Trophoblast cell (in vitro differentiated cells and primary cell): ENCODE results near the gene IPPK.

Source experiments
- DNase-seq, 2 donors: peaks; one replicate each; pipeline ENCODE4 v3.0.0-alpha.2; 2016
- H2AFZ ChIP-seq: 2 replicates; pipeline ENCODE4 v1.6.1; 2013; ENCODE audit warnings: low read length, moderate library complexity, mild to moderate bottlenecking; ENCODE audit not compliant: insufficient read depth, poor library complexity
- H2AK5ac ChIP-seq: 2 replicates; pipeline ENCODE4 v1.6.1; 2013; ENCODE audit warnings: mild to moderate bottlenecking, low read length
- H2BK120ac ChIP-seq: 2 replicates; pipeline ENCODE4 v1.6.1; 2013; ENCODE audit warnings: low read length, mild to moderate bottlenecking, moderate library complexity; ENCODE audit not compliant: insufficient read depth, poor library complexity
- H2BK12ac ChIP-seq: 2 replicates; pipeline ENCODE4 v1.6.1; 2013; ENCODE audit warnings: mild to moderate bottlenecking, low read length, moderate library complexity
- H2BK5ac ChIP-seq: 2 replicates; pipeline ENCODE4 v1.6.1; 2013; ENCODE audit warnings: low read length, low read depth, moderate library complexity, mild to moderate bottlenecking; ENCODE audit not compliant: poor library complexity
- H3K14ac ChIP-seq: 2 replicates; pipeline ENCODE4 v1.6.1; 2013; ENCODE audit warnings: mild to moderate bottlenecking, low read length
- H3K18ac ChIP-seq: 2 replicates; pipeline ENCODE4 v1.6.1; 2013; ENCODE audit warnings: mild to moderate bottlenecking, low read length
- H3K23ac ChIP-seq: 2 replicates; pipeline ENCODE4 v1.6.1; 2013; ENCODE audit warnings: low read length
- H3K27ac ChIP-seq: 2 replicates; pipeline ENCODE4 v1.5.1; 2013; ENCODE audit warnings: low read depth, mild to moderate bottlenecking, inconsistent platforms, low read length, moderate library complexity
- H3K27me3 ChIP-seq: 2 replicates; pipeline ENCODE4 v1.6.1; 2013; ENCODE audit warnings: inconsistent platforms, mild to moderate bottlenecking, low read length, moderate library complexity; ENCODE audit not compliant: insufficient read depth
- H3K36me3 ChIP-seq, 2 experiments: 1 replicate in 1 of 2; 2 replicates in 1 of 2; pipeline ENCODE4 v1.6.1; 2013; ENCODE audit warnings: low read length in 2 of 2, mild to moderate bottlenecking in 2 of 2, moderate library complexity in 1 of 2; ENCODE audit not compliant: insufficient read depth in 2 of 2, control insufficient read depth in 1 of 2
- H3K4ac ChIP-seq: 2 replicates; pipeline ENCODE4 v1.6.1; 2013; ENCODE audit warnings: low read depth, mild to moderate bottlenecking, low read length, moderate library complexity
- H3K4me1 ChIP-seq, 2 experiments: 1 replicate in 1 of 2; 2 replicates in 1 of 2; pipeline ENCODE4 v1.6.1; 2013; ENCODE audit warnings: low read length in 2 of 2, mild to moderate bottlenecking in 2 of 2, moderate library complexity in 1 of 2; ENCODE audit not compliant: insufficient read depth in 2 of 2, control insufficient read depth in 1 of 2
- H3K4me2 ChIP-seq: 2 replicates; pipeline ENCODE4 v1.6.1; 2013; ENCODE audit warnings: inconsistent platforms, mild to moderate bottlenecking, low read length, moderate library complexity
- H3K4me3 ChIP-seq: 2 replicates; pipeline ENCODE4 v1.5.1; 2013; ENCODE audit warnings: mild to moderate bottlenecking, low read depth, low read length, inconsistent platforms
- H3K79me1 ChIP-seq: one replicate; pipeline ENCODE4 v1.6.1; 2013; ENCODE audit warnings: low read length
- H3K79me2 ChIP-seq: 2 replicates; pipeline ENCODE4 v1.6.1; 2013; ENCODE audit warnings: low read length, mild to moderate bottlenecking; ENCODE audit not compliant: control insufficient read depth, insufficient read depth, poor library complexity
- H3K9ac ChIP-seq: 2 replicates; pipeline ENCODE4 v1.6.1; 2013; ENCODE audit warnings: mild to moderate bottlenecking, low read length
- H3K9me3 ChIP-seq: 2 replicates; pipeline ENCODE4 v1.6.1; 2013; ENCODE audit warnings: low read depth, mild to moderate bottlenecking, control low read depth, inconsistent platforms, low read length; ENCODE audit not compliant: insufficient read depth
- H4K12ac ChIP-seq: 2 replicates; pipeline ENCODE4 v1.6.1; 2013; ENCODE audit warnings: low read depth, mild to moderate bottlenecking, low read length, moderate library complexity
- H4K8ac ChIP-seq: 2 replicates; pipeline ENCODE4 v1.6.1; 2013; ENCODE audit warnings: low read depth, mild to moderate bottlenecking, low read length, moderate library complexity
- H4K91ac ChIP-seq: one replicate; pipeline ENCODE4 v1.6.1; 2013; ENCODE audit warnings: low read depth, mild to moderate bottlenecking, low read length, moderate library complexity
- WGBS: extraction: QIAGEN DNeasy Blood & Tissue Kit; methylation state at CpG from one replicate; pipeline ENCODE4 v1.1.7; 2013; ENCODE audit warnings: missing lambda C conversion rate; ENCODE audit not compliant: insufficient read length, insufficient coverage; ENCODE audit errors: extremely low coverage; 5-methylcytosine and 5-hydroxymethylcytosine counted together

The IPPK gene

GRCh38 chr9:92666912-92667532 lies 2.9 kb downstream of the IPPK start:
- no CpG with 5 or more reads among the region's 8 CpGs for WGBS
- peak overlapping the region; percentile 5 for H3K4me3 ChIP-seq

GRCh38 chr9:92666236-92666635 lies 3.7 kb downstream of the IPPK start:
- Histone ChIP-seq H3K14ac (no peak overlapping the region), H2BK120ac (no peak overlapping the region), H2BK5ac (no peak overlapping the region), H4K12ac (no peak overlapping the region), H3K9ac (no peak overlapping the region), H3K23ac (no peak overlapping the region), H3K4me3 (no peak overlapping the region), H2AFZ (no peak overlapping the region), H3K27ac (no peak overlapping the region), H4K91ac (no peak overlapping the region), H2BK12ac (no peak overlapping the region), H3K4me2 (no peak overlapping the region), H3K79me2 (peaks cover 13% of the 10 kb centered on the region), H3K4me1 (peaks cover 10 to 19% of the 10 kb centered on the region in 2 experiments), H2AK5ac (no peak overlapping the region), H3K18ac (no peak overlapping the region), H3K9me3 (no peaks in the 10 kb centered on the region), H3K27me3 (no peaks in the 10 kb centered on the region), H3K79me1 (peaks cover 11% of the 10 kb centered on the region), H3K36me3 (peaks cover 10 to 21% of the 10 kb centered on the region in 2 experiments), H4K8ac (no peak overlapping the region), H3K4ac (no peak overlapping the region)
- DNase-seq, result no peak
- WGBS, result no CpG with 5 or more reads among the region's 6 CpGs

More at GRCh38 chr9:92666912-92667532, 2.9 kb downstream of the IPPK start:
- H3K79me1 ChIP-seq, result peaks cover 11% of the 10 kb centered on the region
- H4K8ac ChIP-seq, result no peak overlapping the region
- no peak overlapping the region for H3K27ac ChIP-seq
- H3K9ac ChIP-seq, result no peak overlapping the region
- H3K9me3 ChIP-seq, result no peaks in the 10 kb centered on the region
- H3K79me2 ChIP-seq, result peaks cover 12% of the 10 kb centered on the region
- no peak overlapping the region for H4K12ac ChIP-seq
- no peak overlapping the region for H2BK5ac ChIP-seq
- peaks cover 7 to 21% of the 10 kb centered on the region in 2 experiments for H3K36me3 ChIP-seq
- H2AFZ ChIP-seq, result no peak overlapping the region
- no peak overlapping the region for H2AK5ac ChIP-seq
- no peak for DNase-seq
- no peak overlapping the region for H3K4me2 ChIP-seq
- no peak overlapping the region for H3K23ac ChIP-seq
- H3K27me3 ChIP-seq, result no peaks in the 10 kb centered on the region
- H2BK120ac ChIP-seq, result no peak overlapping the region
- peaks cover 14 to 23% of the 10 kb centered on the region in 2 experiments for H3K4me1 ChIP-seq
- no peak overlapping the region for H2BK12ac ChIP-seq
- H3K4ac ChIP-seq, result peak overlapping the region; percentile 40
- H3K18ac ChIP-seq, result no peak overlapping the region
- H4K91ac ChIP-seq, result no peak overlapping the region
- no peak overlapping the region for H3K14ac ChIP-seq

GRCh38 chr9:92665836-92666235 lies 4.1 kb downstream of the IPPK start:
- WGBS, result no CpG with 5 or more reads among the region's 3 CpGs

GRCh38 chr9:92664394-92665152 lies 5.4 kb downstream of the IPPK start:
- Histone ChIP-seq H2AFZ (no peak overlapping the region), H3K4me2 (no peak overlapping the region), H3K79me1 (peaks cover 4% of the 10 kb centered on the region), H3K4ac (peak overlapping the region; percentile 25), H2AK5ac (no peak overlapping the region), H3K18ac (peak overlapping the region; percentile 37), H3K9ac (no peak overlapping the region), H2BK5ac (no peak overlapping the region), H3K27me3 (no peaks in the 10 kb centered on the region), H2BK12ac (no peak overlapping the region), H3K27ac (no peak overlapping the region), H4K8ac (no peak overlapping the region), H3K36me3 (peaks cover 10 to 21% of the 10 kb centered on the region in 2 experiments), H3K14ac (no peak overlapping the region), H3K9me3 (no peaks in the 10 kb centered on the region), H3K4me3 (no peak overlapping the region), H3K79me2 (peaks cover 9% of the 10 kb centered on the region), H2BK120ac (no peak overlapping the region), H3K23ac (no peak overlapping the region), H4K12ac (no peak overlapping the region), H3K4me1 (peaks cover 9 to 17% of the 10 kb centered on the region in 2 experiments), H4K91ac (peak overlapping the region; percentile 16)
- DNase-seq, result no peak
- no CpG with 5 or more reads among the region's 13 CpGs for WGBS

More at GRCh38 chr9:92665836-92666235, 4.1 kb downstream of the IPPK start:
- Histone ChIP-seq H3K23ac (no peak overlapping the region), H3K27ac (no peak overlapping the region), H3K4me2 (no peak overlapping the region), H3K4me1 (peaks cover 9 to 17% of the 10 kb centered on the region in 2 experiments), H3K36me3 (peaks cover 10 to 21% of the 10 kb centered on the region in 2 experiments), H2AK5ac (no peak overlapping the region), H4K91ac (no peak overlapping the region), H3K79me1 (peaks cover 11% of the 10 kb centered on the region), H3K4me3 (no peak overlapping the region), H3K18ac (no peak overlapping the region), H2BK5ac (no peak overlapping the region), H4K12ac (no peak overlapping the region), H3K79me2 (peaks cover 15% of the 10 kb centered on the region), H3K4ac (no peak overlapping the region), H3K14ac (no peak overlapping the region), H2BK120ac (no peak overlapping the region), H3K9me3 (no peaks in the 10 kb centered on the region), H3K9ac (no peak overlapping the region), H3K27me3 (no peaks in the 10 kb centered on the region), H2AFZ (no peak overlapping the region), H4K8ac (no peak overlapping the region), H2BK12ac (no peak overlapping the region)
- DNase-seq, result peak in 1 of 2 donors; percentile 48
